ENCODE measurements around the gene KLKB1.
"Not testable (repeated sequence)": the region's sequence is repeated elsewhere in the genome, so short reads cannot be mapped to it uniquely, and the experiment has no call there.

Gene KLKB1

GRCh38 chr4:186265683-186266652 is 38.7 kb downstream of the KLKB1 start, which contains the start of gene F11:
TSS of gene F11 (plus strand) at chr4:186266189. CDS start at chr4:186267137, 948 bp downstream.
- DNase-seq (ENCODE audit: low spot score), result no peak

- no peak for DNase-seq (ENCODE audit: low spot score)
These were observed 39.6 kb downstream of the KLKB1 start for GRCh38 chr4:186266729-186267456.

GRCh38 chr4:186271081-186271678 is 43.9 kb downstream of the KLKB1 start:
- DNase-seq (ENCODE audit: low spot score), result no peak

- no peak for DNase-seq (ENCODE audit: low spot score)
These were observed 45.5 kb downstream of the KLKB1 start for GRCh38 chr4:186272699-186273391.

- not testable (repeated sequence) for DNase-seq (ENCODE audit: low spot score)
These were observed 46.1 kb downstream of the KLKB1 start for GRCh38 chr4:186273392-186273789.

GRCh38 chr4:186283311-186283710 is 56.0 kb downstream of the KLKB1 start:
- no peak for DNase-seq (ENCODE audit: low spot score)

- DNase-seq (ENCODE audit: low spot score), result no peak
These were observed 57.8 kb downstream of the KLKB1 start for GRCh38 chr4:186285147-186285546.

GRCh38 chr4:186286581-186286980 is 59.3 kb downstream of the KLKB1 start:
- no peak for DNase-seq (ENCODE audit: low spot score)

- no peak for DNase-seq (ENCODE audit: low spot score)
These were observed 64.1 kb downstream of the KLKB1 start for GRCh38 chr4:186291256-186291890.

GRCh38 chr4:186294160-186294559 is 66.9 kb downstream of the KLKB1 start:
- DNase-seq (ENCODE audit: low spot score), result no peak

- DNase-seq (ENCODE audit: low spot score), result no peak
These were observed 69.2 kb downstream of the KLKB1 start for GRCh38 chr4:186296481-186296880.

- DNase-seq (ENCODE audit: low spot score), result no peak
These were observed 69.8 kb downstream of the KLKB1 start for GRCh38 chr4:186297013-186297645.

GRCh38 chr4:186298031-186298647 is 70.8 kb downstream of the KLKB1 start:
- no peak for DNase-seq (ENCODE audit: low spot score)

GRCh38 chr4:186299291-186299690 is 72.0 kb downstream of the KLKB1 start:
- DNase-seq (ENCODE audit: low spot score), result no peak

- DNase-seq (ENCODE audit: low spot score), result no peak
These were observed 73.5 kb downstream of the KLKB1 start for GRCh38 chr4:186300659-186301390.

- no peak for DNase-seq (ENCODE audit: low spot score)
These were observed 76.9 kb downstream of the KLKB1 start for GRCh38 chr4:186304216-186304615.

GRCh38 chr4:186304866-186305505 is 77.7 kb downstream of the KLKB1 start:
- DNase-seq (ENCODE audit: low spot score), result no peak

GRCh38 chr4:186307497-186307896 is 80.2 kb downstream of the KLKB1 start:
- no peak for DNase-seq (ENCODE audit: low spot score)

GRCh38 chr4:186307916-186308315 is 80.6 kb downstream of the KLKB1 start:
- DNase-seq (ENCODE audit: low spot score), result no peak

Measured in hematopoietic multipotent progenitor cell treated with erythropoietin and hydrocortisone succinate and interleukin-3 and kit ligand, for 17 days (in vitro differentiated cells).